A549 treated with AZD9567 at 1 μM for 4 hours (cell line): ENCODE data around the gene ASCL1. TPM values are rescaled to one million over a fixed set of nuclear protein-coding genes. Genes with fewer than 3 reads are reported as not detected.

Experiments
- total RNA-seq: library from RNA; stranded (reverse); fragments of 200-300 nt; extraction: Qiagen RNA extraction; gene quantifications from 5 replicates; pipeline ENCODE4 v1.2.3, GENCODE V29; 2022; ENCODE audit not compliant: insufficient read depth

ASCL1 gene
- not detected in 5 replicates for total RNA-seq

GRCh38 chr12:102957339-102958050, at the start of gene ASCL1:
TSS of gene ASCL1 (plus strand) at chr12:102957674. CDS start at chr12:102958245, 571 bp downstream.

GRCh38 chr12:102917026-102917787, 40.3 kb upstream of the ASCL1 start, which contains the start of gene PAH:
TSS of gene PAH (minus strand) at chr12:102917244. CDS start at chr12:102917130, 114 bp downstream.

Other genes with a start within 250 kb of the ASCL1 start
- gene PAH, start 40.4 kb upstream of the ASCL1 start, total RNA-seq: not detected in 5 replicates